ENCODE results near the gene GOT2. TPM values are rescaled to one million over a fixed set of nuclear protein-coding genes. Genes with fewer than 3 reads are reported as not detected.

The GOT2 gene
- total RNA-seq, 1 donor from 2014 or later = 44.9 TPM

Other genes starting within 250 kb of the GOT2 start
- 62.6 and 89.0 TPM in 2 replicates for gene NDRG4, start 234.2 kb downstream of the GOT2 start, total RNA-seq
- 9.4 and 21.4 TPM in 2 replicates for gene SETD6, start 218.8 kb downstream of the GOT2 start, total RNA-seq
- gene CNOT1, start 104.5 kb downstream of the GOT2 start, total RNA-seq = 93.6 and 197 TPM in 2 replicates
- 27.7 and 39.6 TPM in 2 replicates for gene SLC38A7, start 49.5 kb downstream of the GOT2 start, total RNA-seq

Measured in dermis blood vessel endothelial cell (primary cell).